Activated B cell treated with CpG ODN at 0.5 μM for 24 hours (primary cell): ENCODE results near the gene KBTBD12. TPM values are rescaled to one million over a fixed set of nuclear protein-coding genes. Genes with fewer than 3 reads are reported as not detected.
"Not testable (repeated sequence)": the region's sequence is repeated elsewhere in the genome, so short reads cannot be mapped to it uniquely, and the experiment has no call there.

Experiments used
- ATAC-seq: fragments of 200-7000 bp; cut with Tn5 transposase; one replicate; pipeline ENCODE4 v1.10.0; 2021; ENCODE audit warnings: low read depth, mild to moderate bottlenecking, moderate library complexity
- CTCF ChIA-PET: fragments of 350-600 bp; sonication (Branson Sonifier 250); formaldehyde crosslinking; loops from one replicate; lab custom pipeline; 2021; ENCODE audit warnings: antibody characterized with exemption; lab: Charles Lee
- POLR2A ChIA-PET: fragments of 350-600 bp; sonication (Branson Sonifier 250); formaldehyde crosslinking; loops from one replicate; lab custom pipeline; 2021; ENCODE audit warnings: antibody characterized with exemption; lab: Charles Lee
- DNase-seq: peaks from one replicate; pipeline ENCODE4 v3.0.0; 2022
- H3K27ac Mint-ChIP-seq: one replicate; pipeline ENCODE4 v1.8.0; 2020; ENCODE audit warnings: mixed read lengths
- H3K27me3 Mint-ChIP-seq: one replicate; pipeline ENCODE4 v1.8.0; 2021; ENCODE audit warnings: mixed read lengths
- H3K36me3 Mint-ChIP-seq: one replicate; pipeline ENCODE4 v1.8.0; 2021; ENCODE audit warnings: low read depth, mixed read lengths
- H3K4me1 Mint-ChIP-seq: one replicate; pipeline ENCODE4 v1.8.0; 2021; ENCODE audit warnings: mixed read lengths
- H3K4me3 Mint-ChIP-seq: one replicate; pipeline ENCODE4 v1.8.0; 2020; ENCODE audit warnings: mild to moderate bottlenecking, mixed read lengths
- H3K9me3 Mint-ChIP-seq: one replicate; pipeline ENCODE4 v1.8.0; 2020; ENCODE audit warnings: mixed read lengths
- intact Hi-C: fragments of 100-400 bp; cut with micrococcal nuclease; formaldehyde crosslinking; loops from one replicate; pipeline ENCODE4 v1.15.1; 2024
- total RNA-seq: library from RNA; stranded (reverse); gene quantifications from 2 replicates; pipeline ENCODE4 v1.2.3, GENCODE V29; 2022
- TF ChIP-seq, protein P1 (sequence below): fragments of 200-600 bp; IDR thresholded peaks from one replicate; pipeline ENCODE4 v1.8.0; 2022; ENCODE audit warnings: antibody characterized with exemption, mild to moderate bottlenecking

The KBTBD12 gene
- total RNA-seq, 1 donor from 2014 or later, result 0.16 TPM

DNA sequence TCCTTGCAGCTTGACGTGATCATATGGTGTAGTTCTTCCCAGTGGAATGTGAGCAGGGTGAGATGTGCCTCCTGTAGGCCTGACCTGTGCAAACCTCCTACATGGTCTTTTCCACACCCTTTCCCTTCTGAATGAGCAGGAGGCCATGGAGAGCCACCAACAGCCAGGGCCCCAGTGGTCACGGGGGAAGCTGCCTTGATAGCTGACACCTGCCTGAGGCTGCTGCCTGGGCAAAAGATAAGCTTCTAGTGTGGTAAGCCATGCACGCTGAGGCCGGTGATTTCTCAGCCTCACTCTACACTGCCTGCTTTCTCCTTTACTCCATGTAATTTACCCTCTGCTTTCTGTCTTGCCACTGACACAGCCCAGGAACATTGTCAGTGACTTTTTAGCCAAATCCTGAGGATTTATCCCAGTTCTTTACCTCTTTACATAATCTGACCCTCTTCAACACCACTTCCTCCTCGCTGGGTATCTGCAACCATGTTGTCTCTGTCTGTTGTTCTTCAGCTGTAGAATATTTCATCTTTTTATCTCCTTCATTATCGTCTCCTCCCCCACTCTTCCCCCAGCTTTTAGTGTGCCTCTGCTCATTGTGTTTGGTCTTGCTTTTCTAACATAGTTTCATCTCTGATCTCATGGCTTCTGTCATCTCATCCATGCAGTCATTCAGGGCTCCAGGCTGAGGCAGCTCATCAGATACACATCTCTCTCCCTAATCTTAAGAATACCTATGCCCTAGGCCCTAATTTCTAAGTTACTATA lies 11.2 kb upstream of the KBTBD12 start:
- Mint-ChIP-seq H3K4me3 (no peak overlapping the region), H3K9me3 (peaks cover 4% of the 10 kb centered on the region), H3K27ac (no peak overlapping the region), H3K4me1 (peaks cover 14% of the 10 kb centered on the region), H3K36me3 (no peaks in the 10 kb centered on the region), H3K27me3 (peaks cover 4% of the 10 kb centered on the region)
- TF ChIP-seq, protein P1, sequence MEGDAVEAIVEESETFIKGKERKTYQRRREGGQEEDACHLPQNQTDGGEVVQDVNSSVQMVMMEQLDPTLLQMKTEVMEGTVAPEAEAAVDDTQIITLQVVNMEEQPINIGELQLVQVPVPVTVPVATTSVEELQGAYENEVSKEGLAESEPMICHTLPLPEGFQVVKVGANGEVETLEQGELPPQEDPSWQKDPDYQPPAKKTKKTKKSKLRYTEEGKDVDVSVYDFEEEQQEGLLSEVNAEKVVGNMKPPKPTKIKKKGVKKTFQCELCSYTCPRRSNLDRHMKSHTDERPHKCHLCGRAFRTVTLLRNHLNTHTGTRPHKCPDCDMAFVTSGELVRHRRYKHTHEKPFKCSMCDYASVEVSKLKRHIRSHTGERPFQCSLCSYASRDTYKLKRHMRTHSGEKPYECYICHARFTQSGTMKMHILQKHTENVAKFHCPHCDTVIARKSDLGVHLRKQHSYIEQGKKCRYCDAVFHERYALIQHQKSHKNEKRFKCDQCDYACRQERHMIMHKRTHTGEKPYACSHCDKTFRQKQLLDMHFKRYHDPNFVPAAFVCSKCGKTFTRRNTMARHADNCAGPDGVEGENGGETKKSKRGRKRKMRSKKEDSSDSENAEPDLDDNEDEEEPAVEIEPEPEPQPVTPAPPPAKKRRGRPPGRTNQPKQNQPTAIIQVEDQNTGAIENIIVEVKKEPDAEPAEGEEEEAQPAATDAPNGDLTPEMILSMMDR, result no peak
- intact Hi-C loops, result no loop called here
- CTCF ChIA-PET, result no interaction called here
- POLR2A ChIA-PET, result no interaction called here
- DNase-seq, result no peak
- ATAC-seq, result no peak

- ChIA-PET CTCF (no interaction called here), POLR2A (no interaction called here)
- TF ChIP-seq, protein P1, result no peak
- H3K9me3 Mint-ChIP-seq, result peaks cover 4% of the 10 kb centered on the region
- DNase-seq, result no peak
- ATAC-seq, result no peak
- H3K27ac Mint-ChIP-seq, result no peak overlapping the region
- peaks cover 4% of the 10 kb centered on the region for H3K27me3 Mint-ChIP-seq
- intact Hi-C loops, result no loop called here
- H3K4me1 Mint-ChIP-seq, result peaks cover 4% of the 10 kb centered on the region
- no peaks in the 10 kb centered on the region for H3K36me3 Mint-ChIP-seq
- H3K4me3 Mint-ChIP-seq, result no peak overlapping the region
These were observed 9.5 kb upstream of the KBTBD12 start for GRCh38 chr3:127905556-127905955.

DNA sequence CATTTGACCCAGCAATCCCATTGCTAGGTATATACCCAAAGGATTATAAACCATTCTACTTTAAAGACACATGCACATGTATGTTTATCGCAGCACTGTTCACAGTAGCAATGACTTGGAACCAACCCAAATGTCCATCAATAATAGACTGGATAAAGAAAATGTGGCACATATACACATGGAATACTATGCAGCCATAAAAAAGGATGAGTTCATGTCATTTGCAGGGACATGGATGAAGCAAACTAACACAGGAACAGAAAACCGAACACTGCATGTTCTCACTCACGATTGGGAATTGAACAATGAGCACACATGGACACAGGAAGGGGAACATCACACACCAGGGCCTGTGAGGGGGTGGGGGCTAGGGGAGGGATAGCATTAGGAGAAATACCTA lies 8.4 kb upstream of the KBTBD12 start:
- H3K27ac Mint-ChIP-seq, H3K36me3 Mint-ChIP-seq, H3K4me3 Mint-ChIP-seq, POLR2A ChIA-PET, H3K9me3 Mint-ChIP-seq, DNase-seq, intact Hi-C loops, H3K4me1 Mint-ChIP-seq, CTCF ChIA-PET, ATAC-seq: not testable (repeated sequence)
- peaks cover 14% of the 10 kb centered on the region for H3K27me3 Mint-ChIP-seq

DNA sequence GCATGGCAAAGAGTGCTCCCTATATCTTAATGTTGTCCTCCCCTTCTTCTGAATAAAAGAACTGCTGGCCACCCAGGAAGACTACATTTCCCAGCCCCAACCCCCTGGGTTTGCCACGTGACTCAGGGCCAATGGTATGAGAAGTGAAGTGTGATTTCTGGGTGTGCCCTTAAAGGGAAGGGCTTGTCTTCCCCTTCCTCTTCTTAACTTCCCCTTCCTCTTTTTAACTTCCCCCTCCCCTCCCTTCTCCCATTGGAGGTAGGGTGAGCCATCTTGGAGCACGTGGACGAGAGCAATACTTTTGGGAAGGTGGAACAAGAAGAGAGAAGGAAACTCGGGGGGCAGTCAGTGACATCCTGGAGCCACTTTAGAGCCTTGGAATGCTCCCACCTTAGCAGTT lies 6.8 kb upstream of the KBTBD12 start:
- POLR2A ChIA-PET, result no interaction called here
- H3K4me1 Mint-ChIP-seq, result peaks cover 4% of the 10 kb centered on the region

GRCh38 chr3:127908951-127909350 lies 6.1 kb upstream of the KBTBD12 start:
- no peaks in the 10 kb centered on the region for H3K36me3 Mint-ChIP-seq
- intact Hi-C loops, result no loop called here
- ATAC-seq (no peak), DNase-seq (no peak)
- H3K9me3 Mint-ChIP-seq, result peaks cover 9% of the 10 kb centered on the region
- H3K27ac Mint-ChIP-seq, result no peak overlapping the region
- H3K4me1 Mint-ChIP-seq, result peaks cover 4% of the 10 kb centered on the region
- peaks cover 24% of the 10 kb centered on the region for H3K27me3 Mint-ChIP-seq
- TF ChIP-seq, protein P1, result no peak
- no peak overlapping the region for H3K4me3 Mint-ChIP-seq
- CTCF ChIA-PET, result no interaction called here
- POLR2A ChIA-PET, result no interaction called here

More for the DNA sequence above, 6.8 kb upstream of the KBTBD12 start:
- no peak for ATAC-seq
- CTCF ChIA-PET, result no interaction called here
- no peaks in the 10 kb centered on the region for H3K36me3 Mint-ChIP-seq
- H3K4me3 Mint-ChIP-seq, result no peak overlapping the region
- H3K27ac Mint-ChIP-seq, result no peak overlapping the region
- no peak for DNase-seq
- TF ChIP-seq, protein P1, result no peak
- intact Hi-C loops, result no loop called here
- peaks cover 21% of the 10 kb centered on the region for H3K27me3 Mint-ChIP-seq
- peaks cover 4% of the 10 kb centered on the region for H3K9me3 Mint-ChIP-seq
